HG02588 (cell line): ENCODE data around the gene WFDC1.

Experiments used
- ATAC-seq: cut with Tn5 transposase; IDR thresholded peaks from one replicate; pipeline ENCODE4 v1.9.1; 2021; ENCODE audit warnings: mild to moderate bottlenecking, moderate library complexity; ENCODE audit not compliant: unreplicated experiment

WFDC1 gene

GRCh38 chr16:84294531-84295142 lies at the start of gene WFDC1:
WFDC1 (plus strand) TSS chr16:84294878; CDS start chr16:84294972, 94 bp downstream.
- no peak for ATAC-seq

- no peak for ATAC-seq
Observed at GRCh38 chr16:84245956-84246678, 48.6 kb upstream of the WFDC1 start.

GRCh38 chr16:84246679-84247077 lies 48.0 kb upstream of the WFDC1 start:
- ATAC-seq: no peak

GRCh38 chr16:84247331-84247730 lies 47.3 kb upstream of the WFDC1 start:
- ATAC-seq: no peak

GRCh38 chr16:84247844-84248243 lies 46.8 kb upstream of the WFDC1 start:
- ATAC-seq: no peak

GRCh38 chr16:84252184-84252583 lies 42.5 kb upstream of the WFDC1 start:
- no peak for ATAC-seq

GRCh38 chr16:84253173-84253572 lies 41.5 kb upstream of the WFDC1 start:
- ATAC-seq: no peak

GRCh38 chr16:84254062-84254461 lies 40.6 kb upstream of the WFDC1 start:
- no peak for ATAC-seq

GRCh38 chr16:84255050-84255810 lies 39.4 kb upstream of the WFDC1 start:
- no peak for ATAC-seq

GRCh38 chr16:84258266-84258665 lies 36.4 kb upstream of the WFDC1 start:
- ATAC-seq: no peak

- no peak for ATAC-seq
Observed at GRCh38 chr16:84259691-84260090, 35.0 kb upstream of the WFDC1 start.

GRCh38 chr16:84260766-84261554 lies 33.7 kb upstream of the WFDC1 start:
- ATAC-seq: no peak

GRCh38 chr16:84262031-84262430 lies 32.6 kb upstream of the WFDC1 start:
- ATAC-seq: no peak

GRCh38 chr16:84262939-84263338 lies 31.7 kb upstream of the WFDC1 start:
- ATAC-seq: no peak

GRCh38 chr16:84266451-84266850 lies 28.2 kb upstream of the WFDC1 start:
- ATAC-seq: no peak

GRCh38 chr16:84267380-84267779 lies 27.3 kb upstream of the WFDC1 start:
- no peak for ATAC-seq

- ATAC-seq: no peak
Observed at GRCh38 chr16:84268291-84269040, 26.2 kb upstream of the WFDC1 start.

GRCh38 chr16:84270071-84270470 lies 24.6 kb upstream of the WFDC1 start:
- no peak for ATAC-seq

- no peak for ATAC-seq
Observed at GRCh38 chr16:84270531-84270930, 24.1 kb upstream of the WFDC1 start.

- no peak for ATAC-seq
Observed at GRCh38 chr16:84271037-84271436, 23.6 kb upstream of the WFDC1 start.
